Type B pancreatic cell (in vitro differentiated cells): ENCODE measurements around the gene MRTFB. TPM values are rescaled to one million over a fixed set of nuclear protein-coding genes. Genes with fewer than 3 reads are reported as not detected.

ENCODE experiments used
- DNase-seq: peaks from one replicate; pipeline ENCODE4 v3.0.0; 2021; ENCODE audit warnings: mixed read lengths; ENCODE audit not compliant: unreplicated experiment; ENCODE audit errors: extremely low spot score
- H3K27ac Mint-ChIP-seq: 2 replicates; pipeline ENCODE4 v1.8.0; 2021; ENCODE audit warnings: mild to moderate bottlenecking, mixed read lengths
- H3K27me3 Mint-ChIP-seq: 2 replicates; pipeline ENCODE4 v1.8.0; 2021; ENCODE audit warnings: mixed read lengths
- H3K36me3 Mint-ChIP-seq: 2 replicates; pipeline ENCODE4 v1.8.0; 2021; ENCODE audit warnings: mixed read lengths
- H3K4me1 Mint-ChIP-seq: one replicate; pipeline ENCODE4 v1.8.0; 2021; ENCODE audit warnings: mixed read lengths; ENCODE audit not compliant: unreplicated experiment
- H3K4me3 Mint-ChIP-seq: 2 replicates; pipeline ENCODE4 v1.8.0; 2021; ENCODE audit warnings: mild to moderate bottlenecking, mixed read lengths
- H3K9me3 Mint-ChIP-seq: 2 replicates; pipeline ENCODE4 v1.8.0; 2021; ENCODE audit warnings: mixed read lengths
- CTCF ChIP-seq: fragments of 200-600 bp; sonication (generic); conservative IDR thresholded peaks from 2 replicates; pipeline ENCODE4 v1.5.0; 2021; ENCODE audit warnings: antibody characterized with exemption, mild to moderate bottlenecking
- total RNA-seq: library from RNA; stranded (reverse); gene quantifications from 2 replicates; pipeline ENCODE4 v1.2.1, GENCODE V29; 2021; ENCODE audit warnings: low replicate concordance

MRTFB gene
- total RNA-seq, 1 donor from 2014 or later: 61.0 TPM

- H3K27ac Mint-ChIP-seq: no peak overlapping the region
- H3K4me3 Mint-ChIP-seq: no peak overlapping the region
- TF ChIP-seq CTCF: no peak
- DNase-seq: no peak
- H3K36me3 Mint-ChIP-seq: peaks cover 3% of the 10 kb centered on the region
- H3K27me3 Mint-ChIP-seq: no peaks in the 10 kb centered on the region
- no peaks in the 10 kb centered on the region for H3K9me3 Mint-ChIP-seq
- peaks cover 35% of the 10 kb centered on the region for H3K4me1 Mint-ChIP-seq
Measured at GRCh38 chr16:14109077-14109775, 38.1 kb downstream of the MRTFB start.

GRCh38 chr16:14109782-14110727 is 38.9 kb downstream of the MRTFB start:
- peak overlapping the region; percentile 19 for H3K27ac Mint-ChIP-seq

GRCh38 chr16:14110728-14111251 is 39.7 kb downstream of the MRTFB start:
- H3K9me3 Mint-ChIP-seq: no peaks in the 10 kb centered on the region
- DNase-seq: no peak
- peak overlapping the region; percentile 21 for H3K4me3 Mint-ChIP-seq
- H3K4me1 Mint-ChIP-seq: peaks cover 31% of the 10 kb centered on the region
- no peak for TF ChIP-seq CTCF
- no peaks in the 10 kb centered on the region for H3K27me3 Mint-ChIP-seq
- peak overlapping the region; percentile 19 for H3K27ac Mint-ChIP-seq
- peaks cover 3% of the 10 kb centered on the region for H3K36me3 Mint-ChIP-seq

More at GRCh38 chr16:14109782-14110727, 38.9 kb downstream of the MRTFB start:
- H3K4me1 Mint-ChIP-seq: peaks cover 32% of the 10 kb centered on the region
- H3K9me3 Mint-ChIP-seq: no peaks in the 10 kb centered on the region
- H3K4me3 Mint-ChIP-seq: peak overlapping the region; percentile 21
- TF ChIP-seq CTCF: no peak
- H3K27me3 Mint-ChIP-seq: no peaks in the 10 kb centered on the region
- DNase-seq: no peak
- peaks cover 3% of the 10 kb centered on the region for H3K36me3 Mint-ChIP-seq

GRCh38 chr16:14111713-14112538 is 40.8 kb downstream of the MRTFB start:
- no peak for TF ChIP-seq CTCF
- H3K4me3 Mint-ChIP-seq: no peak overlapping the region
- no peaks in the 10 kb centered on the region for H3K27me3 Mint-ChIP-seq
- no peaks in the 10 kb centered on the region for H3K36me3 Mint-ChIP-seq
- peaks cover 32% of the 10 kb centered on the region for H3K4me1 Mint-ChIP-seq
- DNase-seq: no peak
- no peak overlapping the region for H3K27ac Mint-ChIP-seq
- H3K9me3 Mint-ChIP-seq: no peaks in the 10 kb centered on the region

GRCh38 chr16:14112539-14112856 is 41.4 kb downstream of the MRTFB start:
- Mint-ChIP-seq H3K4me1 (peaks cover 33% of the 10 kb centered on the region), H3K9me3 (no peaks in the 10 kb centered on the region), H3K4me3 (no peak overlapping the region), H3K36me3 (no peaks in the 10 kb centered on the region), H3K27ac (no peak overlapping the region), H3K27me3 (no peaks in the 10 kb centered on the region)
- DNase-seq: no peak
- TF ChIP-seq CTCF: no peak
